Measurements from ENCODE around the gene RBMS1. TPM values are rescaled to one million over a fixed set of nuclear protein-coding genes. Genes with fewer than 3 reads are reported as not detected.

RBMS1 gene
- total and polyA plus RNA-seq, 3 donors from 2014 or later: 26.8 to 34.7 (median 30.0) TPM

DNA sequence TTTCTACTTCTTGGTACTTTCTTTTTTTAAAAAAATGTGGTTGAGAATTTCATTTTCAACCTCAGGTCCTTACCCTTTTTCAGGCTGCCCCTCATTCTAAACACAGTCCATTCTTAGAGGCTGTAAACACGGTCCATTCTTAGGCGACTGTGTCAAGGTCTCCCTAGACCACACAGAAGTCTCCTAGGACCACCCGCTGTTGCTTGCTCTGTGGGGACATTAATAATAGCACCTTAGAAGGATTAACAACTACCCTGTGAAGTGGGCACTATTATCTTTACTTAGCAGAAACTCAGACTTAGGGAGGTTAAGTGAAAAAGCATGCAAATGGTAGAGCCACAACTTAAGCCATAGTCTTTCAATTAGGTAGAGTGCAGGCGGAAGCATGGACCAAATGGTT lies 91.7 kb downstream of the RBMS1 start:
- Histone ChIP-seq H3K27ac (no peak overlapping the region), H3K27me3 (no peaks in the 10 kb centered on the region), H3K36me3 (ENCODE audit: low read depth, missing control alignments) (no peaks in the 10 kb centered on the region), H3K4me3 (no peak overlapping the region), H3K9me3 (no peaks in the 10 kb centered on the region), H3K4me1 (peaks cover 7% of the 10 kb centered on the region)
- DNase-seq: no peak
- intact Hi-C loops (cut with DNase I; ENCODE audit: low total_unique reads): no loop called here
- TF ChIP-seq POLR2A (IDR thresholded peaks at IDR 0.05): no peak
- TF ChIP-seq, protein P1, sequence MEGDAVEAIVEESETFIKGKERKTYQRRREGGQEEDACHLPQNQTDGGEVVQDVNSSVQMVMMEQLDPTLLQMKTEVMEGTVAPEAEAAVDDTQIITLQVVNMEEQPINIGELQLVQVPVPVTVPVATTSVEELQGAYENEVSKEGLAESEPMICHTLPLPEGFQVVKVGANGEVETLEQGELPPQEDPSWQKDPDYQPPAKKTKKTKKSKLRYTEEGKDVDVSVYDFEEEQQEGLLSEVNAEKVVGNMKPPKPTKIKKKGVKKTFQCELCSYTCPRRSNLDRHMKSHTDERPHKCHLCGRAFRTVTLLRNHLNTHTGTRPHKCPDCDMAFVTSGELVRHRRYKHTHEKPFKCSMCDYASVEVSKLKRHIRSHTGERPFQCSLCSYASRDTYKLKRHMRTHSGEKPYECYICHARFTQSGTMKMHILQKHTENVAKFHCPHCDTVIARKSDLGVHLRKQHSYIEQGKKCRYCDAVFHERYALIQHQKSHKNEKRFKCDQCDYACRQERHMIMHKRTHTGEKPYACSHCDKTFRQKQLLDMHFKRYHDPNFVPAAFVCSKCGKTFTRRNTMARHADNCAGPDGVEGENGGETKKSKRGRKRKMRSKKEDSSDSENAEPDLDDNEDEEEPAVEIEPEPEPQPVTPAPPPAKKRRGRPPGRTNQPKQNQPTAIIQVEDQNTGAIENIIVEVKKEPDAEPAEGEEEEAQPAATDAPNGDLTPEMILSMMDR (IDR thresholded peaks at IDR 0.05): no peak
- 80 to 84% methylated on average over 4 of the region's 4 CpGs for WGBS, 2 donors

GRCh38 chr2:160399880-160400279 lies 93.7 kb downstream of the RBMS1 start:
- intact Hi-C loops (cut with DNase I; ENCODE audit: low total_unique reads): no loop called here
- TF ChIP-seq, protein P1 (IDR thresholded peaks at IDR 0.05): no peak
- no peak for TF ChIP-seq POLR2A (IDR thresholded peaks at IDR 0.05)
- no peak overlapping the region for H3K27ac ChIP-seq
- no peak for DNase-seq
- H3K36me3 ChIP-seq (ENCODE audit: low read depth, missing control alignments): no peaks in the 10 kb centered on the region
- H3K9me3 ChIP-seq: no peaks in the 10 kb centered on the region
- WGBS, 2 donors: 83 to 88% methylated on average over 1 of the region's 1 CpG
- no peak overlapping the region for H3K4me3 ChIP-seq
- H3K4me1 ChIP-seq: no peaks in the 10 kb centered on the region
- H3K27me3 ChIP-seq: no peaks in the 10 kb centered on the region

- no peak for DNase-seq
- no peaks in the 10 kb centered on the region for H3K9me3 ChIP-seq
- no peaks in the 10 kb centered on the region for H3K4me1 ChIP-seq
- no peaks in the 10 kb centered on the region for H3K27me3 ChIP-seq
- no peak overlapping the region for H3K4me3 ChIP-seq
- H3K27ac ChIP-seq: no peak overlapping the region
- TF ChIP-seq, protein P1 (IDR thresholded peaks at IDR 0.05): no peak
- no peak for TF ChIP-seq POLR2A (IDR thresholded peaks at IDR 0.05)
- no peaks in the 10 kb centered on the region for H3K36me3 ChIP-seq (ENCODE audit: low read depth, missing control alignments)
- intact Hi-C loops (cut with DNase I; ENCODE audit: low total_unique reads): no loop called here
- 18 to 37% methylated on average over 2 of the region's 2 CpGs for WGBS, 2 donors
Measured at GRCh38 chr2:160397530-160397865, 96.1 kb downstream of the RBMS1 start.

DNA sequence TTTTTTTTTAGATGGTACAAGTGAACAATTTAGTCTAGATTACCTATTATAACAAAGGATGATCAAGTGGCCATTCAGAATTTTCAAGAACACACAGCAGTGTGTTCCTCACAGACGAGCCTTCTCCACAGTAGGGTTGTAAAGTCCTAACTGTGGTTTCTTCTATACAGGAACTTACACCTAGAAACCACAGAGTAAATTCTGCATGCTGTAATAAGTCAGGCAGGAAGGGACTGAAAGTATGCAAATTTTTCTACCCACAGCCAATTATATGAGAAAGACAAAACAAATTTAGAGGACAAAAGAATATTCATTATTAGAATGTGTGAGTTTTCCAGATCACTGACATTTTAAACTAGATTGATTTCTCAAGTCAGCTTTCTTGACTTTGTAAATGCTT lies 99.5 kb downstream of the RBMS1 start:
- intact Hi-C loops (cut with DNase I; ENCODE audit: low total_unique reads): no loop called here
- no peaks in the 10 kb centered on the region for H3K36me3 ChIP-seq (ENCODE audit: low read depth, missing control alignments)
- no peak for DNase-seq
- H3K4me1 ChIP-seq: no peaks in the 10 kb centered on the region
- no peak overlapping the region for H3K27ac ChIP-seq
- WGBS, 2 donors: 65% methylated on average over 1 of the region's 1 CpG
- H3K4me3 ChIP-seq: no peak overlapping the region
- no peaks in the 10 kb centered on the region for H3K9me3 ChIP-seq
- no peak for TF ChIP-seq POLR2A (IDR thresholded peaks at IDR 0.05)
- TF ChIP-seq, protein P1 (IDR thresholded peaks at IDR 0.05): no peak
- no peaks in the 10 kb centered on the region for H3K27me3 ChIP-seq

DNA sequence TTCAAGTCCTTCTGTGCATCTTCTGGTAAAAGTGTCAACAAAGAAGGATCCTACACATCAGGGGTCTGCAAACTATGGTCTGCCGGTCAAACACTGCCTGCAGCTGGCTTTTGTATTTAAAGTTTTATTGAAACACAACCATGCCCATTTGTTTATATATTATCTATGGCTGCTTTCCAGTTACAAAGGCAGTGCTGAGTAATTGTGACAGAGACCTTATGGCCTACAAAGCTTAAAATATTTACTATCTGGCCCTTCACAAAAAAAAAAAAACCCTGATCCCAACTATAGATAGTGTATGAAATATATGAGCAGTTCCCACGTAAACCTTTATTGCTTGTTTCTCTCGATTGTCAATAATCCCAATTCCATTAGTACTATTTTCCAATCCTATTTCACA lies 101.4 kb downstream of the RBMS1 start:
- H3K36me3 ChIP-seq (ENCODE audit: low read depth, missing control alignments): no peaks in the 10 kb centered on the region
- WGBS, 2 donors: 92 to 98% methylated on average over 3 of the region's 3 CpGs
- H3K4me1 ChIP-seq: peaks cover 18% of the 10 kb centered on the region
- no peak for TF ChIP-seq POLR2A (IDR thresholded peaks at IDR 0.05)
- TF ChIP-seq, protein P1 (IDR thresholded peaks at IDR 0.05): no peak
- no peaks in the 10 kb centered on the region for H3K27me3 ChIP-seq
- no peak overlapping the region for H3K4me3 ChIP-seq
- no peak for DNase-seq
- intact Hi-C loops (cut with DNase I; ENCODE audit: low total_unique reads): no loop called here
- H3K27ac ChIP-seq: no peak overlapping the region
- no peaks in the 10 kb centered on the region for H3K9me3 ChIP-seq
